Cardiac muscle cell (in vitro differentiated cells and primary cell): ENCODE results near the gene KCNQ1. TPM values are rescaled to one million over a fixed set of nuclear protein-coding genes. Genes with fewer than 3 reads are reported as not detected.

Experiments
- DNase-seq, 2 donors: peaks; one replicate each; pipeline versions ENCODE4 v3.0.0 to v3.0.0-alpha.2; 2010 to 2017; ENCODE audit warnings: low read depth in 1 of 2, low spot score in 1 of 2
- H3K27ac ChIP-seq: fragments of 200-600 bp; sonication (generic); 2 replicates; pipeline ENCODE4 v1.5.1; 2016
- H3K27me3 ChIP-seq: fragments of 200-600 bp; sonication (generic); 2 replicates; pipeline ENCODE4 v1.6.0; 2016; ENCODE audit warnings: control low read depth
- H3K36me3 ChIP-seq: fragments of 200-600 bp; sonication (generic); 2 replicates; pipeline ENCODE4 v1.5.1; 2016; ENCODE audit warnings: control low read depth
- H3K4me1 ChIP-seq: fragments of 200-600 bp; sonication (generic); 2 replicates; pipeline ENCODE4 v1.8.1; 2017; ENCODE audit warnings: low read depth, mild to moderate bottlenecking, mixed run types
- H3K4me3 ChIP-seq: fragments of 200-600 bp; sonication (generic); 2 replicates; pipeline ENCODE4 v1.5.1; 2016; ENCODE audit warnings: mild to moderate bottlenecking
- H3K9me3 ChIP-seq: fragments of 200-600 bp; sonication (generic); 2 replicates; pipeline ENCODE4 v1.5.1; 2017; ENCODE audit warnings: low read depth, mild to moderate bottlenecking, control low read depth
- polyA plus RNA-seq: library from polyadenylated mRNA; unstranded; fragments of >200 nt; fragmentation: Nextera tagmentation; extraction: Ambion mirVana; gene quantifications from 2 replicates; pipeline ENCODE4 v1.2.1, GENCODE V29; 2016
- total RNA-seq: library from RNA; depleted of rRNA; stranded (reverse); fragments of >200 nt; gene quantifications from 2 replicates; pipeline ENCODE4 v1.2.3, GENCODE V29; 2016
- TF ChIP-seq, protein P1 (sequence below): IDR thresholded peaks from 2 replicates; pipeline ENCODE4 v1.5.1; 2012; ENCODE audit warnings: low read depth, mild to moderate bottlenecking, low read length

The KCNQ1 gene
- total and polyA plus RNA-seq, 2 experiments from 2014 or later = 13.9 to 18.6 TPM

GRCh38 chr11:2803186-2804091 lies 358.6 kb downstream of the KCNQ1 start:
- H3K27me3 ChIP-seq = no peaks in the 10 kb centered on the region
- H3K27ac ChIP-seq = no peak overlapping the region
- TF ChIP-seq, protein P1, sequence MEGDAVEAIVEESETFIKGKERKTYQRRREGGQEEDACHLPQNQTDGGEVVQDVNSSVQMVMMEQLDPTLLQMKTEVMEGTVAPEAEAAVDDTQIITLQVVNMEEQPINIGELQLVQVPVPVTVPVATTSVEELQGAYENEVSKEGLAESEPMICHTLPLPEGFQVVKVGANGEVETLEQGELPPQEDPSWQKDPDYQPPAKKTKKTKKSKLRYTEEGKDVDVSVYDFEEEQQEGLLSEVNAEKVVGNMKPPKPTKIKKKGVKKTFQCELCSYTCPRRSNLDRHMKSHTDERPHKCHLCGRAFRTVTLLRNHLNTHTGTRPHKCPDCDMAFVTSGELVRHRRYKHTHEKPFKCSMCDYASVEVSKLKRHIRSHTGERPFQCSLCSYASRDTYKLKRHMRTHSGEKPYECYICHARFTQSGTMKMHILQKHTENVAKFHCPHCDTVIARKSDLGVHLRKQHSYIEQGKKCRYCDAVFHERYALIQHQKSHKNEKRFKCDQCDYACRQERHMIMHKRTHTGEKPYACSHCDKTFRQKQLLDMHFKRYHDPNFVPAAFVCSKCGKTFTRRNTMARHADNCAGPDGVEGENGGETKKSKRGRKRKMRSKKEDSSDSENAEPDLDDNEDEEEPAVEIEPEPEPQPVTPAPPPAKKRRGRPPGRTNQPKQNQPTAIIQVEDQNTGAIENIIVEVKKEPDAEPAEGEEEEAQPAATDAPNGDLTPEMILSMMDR = no peak
- peaks cover 9% of the 10 kb centered on the region for H3K4me1 ChIP-seq
- no peak for DNase-seq
- H3K36me3 ChIP-seq = no peaks in the 10 kb centered on the region
- H3K9me3 ChIP-seq = no peaks in the 10 kb centered on the region
- no peak overlapping the region for H3K4me3 ChIP-seq

DNA sequence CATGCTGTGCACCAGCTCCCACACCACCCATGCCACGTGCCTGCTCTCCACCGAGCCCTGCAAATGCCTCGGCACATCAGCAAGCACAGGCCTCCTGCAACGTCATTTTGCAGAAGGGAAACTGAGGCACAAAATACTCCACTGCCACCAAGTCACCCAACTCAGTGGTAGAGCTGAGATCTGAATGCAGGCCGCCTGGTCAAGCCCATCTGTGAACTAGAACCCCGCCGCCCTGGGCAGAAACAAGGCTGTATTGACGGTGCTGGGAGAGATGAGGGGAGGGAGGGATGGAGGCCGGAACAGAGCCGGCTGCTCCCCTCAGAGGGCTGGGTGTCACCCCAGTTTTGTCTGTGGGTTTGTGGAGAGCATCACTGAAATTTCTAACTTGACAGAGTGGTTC lies 359.4 kb downstream of the KCNQ1 start:
- TF ChIP-seq, protein P1 = no peak
- H3K36me3 ChIP-seq = no peaks in the 10 kb centered on the region
- DNase-seq = no peak
- H3K27me3 ChIP-seq = no peaks in the 10 kb centered on the region
- H3K4me3 ChIP-seq = no peak overlapping the region
- no peak overlapping the region for H3K27ac ChIP-seq
- no peaks in the 10 kb centered on the region for H3K9me3 ChIP-seq
- H3K4me1 ChIP-seq = peaks cover 12% of the 10 kb centered on the region

DNA sequence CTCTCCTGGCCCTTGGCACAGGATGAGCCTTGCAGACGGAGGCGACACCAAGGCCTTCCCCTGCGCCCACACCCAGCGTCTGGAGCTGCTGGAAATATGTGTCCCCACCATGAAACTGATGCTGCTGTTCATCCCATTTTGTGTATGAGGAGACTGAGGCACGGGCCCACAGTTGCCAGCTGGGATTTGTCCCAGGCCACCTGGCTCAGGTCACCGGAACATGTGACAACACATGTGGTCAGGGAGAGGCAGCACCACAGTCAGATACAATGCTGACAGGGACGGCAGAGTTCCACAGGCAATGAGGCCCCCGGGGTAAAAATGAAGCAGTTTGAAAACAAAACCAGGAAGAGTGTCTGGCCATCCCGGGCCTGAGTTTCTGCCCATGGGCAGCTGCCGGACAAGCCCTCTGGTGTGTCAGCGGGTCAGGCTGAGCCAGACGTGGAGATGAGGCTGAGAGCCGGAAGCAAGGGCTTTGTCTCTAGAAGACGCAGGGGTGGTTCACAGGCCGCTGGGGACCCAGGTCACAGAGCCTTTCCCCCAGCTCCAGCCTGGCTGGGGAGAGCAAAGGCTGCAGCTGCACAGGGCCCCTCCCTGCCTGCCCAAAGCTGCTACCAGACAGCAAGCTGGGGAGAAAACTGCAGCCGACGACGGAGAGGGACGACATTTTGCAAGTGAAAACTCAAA lies 360.0 kb downstream of the KCNQ1 start:
- H3K27ac ChIP-seq = no peak overlapping the region
- no peaks in the 10 kb centered on the region for H3K9me3 ChIP-seq
- TF ChIP-seq, protein P1 = no peak
- H3K4me3 ChIP-seq = no peak overlapping the region
- H3K27me3 ChIP-seq = no peaks in the 10 kb centered on the region
- H3K36me3 ChIP-seq = no peaks in the 10 kb centered on the region
- peaks cover 12% of the 10 kb centered on the region for H3K4me1 ChIP-seq
- no peak for DNase-seq

DNA sequence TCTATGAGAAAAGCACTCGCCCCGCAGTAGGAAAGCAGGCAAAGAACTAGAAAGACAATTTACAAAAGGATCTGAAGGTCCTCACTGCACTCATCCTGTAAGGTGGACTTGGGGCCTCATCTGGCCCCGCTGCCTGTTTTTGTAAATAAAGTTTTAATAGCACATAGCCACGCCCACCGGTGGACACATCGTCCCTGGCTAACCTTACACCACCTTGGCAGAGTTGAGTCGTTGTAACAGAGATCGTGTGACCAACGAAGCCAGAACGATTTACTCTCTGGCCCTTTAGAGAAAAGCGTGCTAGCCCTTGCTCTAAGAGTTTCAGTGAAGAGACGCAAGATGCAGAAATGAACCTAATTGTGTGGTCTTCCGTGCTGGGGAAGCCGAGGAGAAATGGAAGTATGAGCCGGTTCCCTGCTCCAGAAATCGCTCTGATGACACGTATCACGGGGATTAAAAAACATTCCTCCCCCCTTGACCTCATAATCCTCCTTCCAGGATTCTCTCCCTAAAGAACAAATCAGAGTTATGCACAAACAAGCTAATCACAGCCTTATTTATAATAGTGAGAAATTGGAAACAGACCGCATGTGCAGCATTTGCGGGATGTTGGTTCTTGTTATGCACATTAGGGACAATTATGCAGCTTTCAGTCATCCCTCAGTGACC lies 360.7 kb downstream of the KCNQ1 start:
- no peak overlapping the region for H3K27ac ChIP-seq
- H3K36me3 ChIP-seq = no peaks in the 10 kb centered on the region
- H3K4me1 ChIP-seq = peaks cover 12% of the 10 kb centered on the region
- no peak for DNase-seq
- H3K27me3 ChIP-seq = no peaks in the 10 kb centered on the region
- no peaks in the 10 kb centered on the region for H3K9me3 ChIP-seq
- no peak overlapping the region for H3K4me3 ChIP-seq
- TF ChIP-seq, protein P1 = no peak

DNA sequence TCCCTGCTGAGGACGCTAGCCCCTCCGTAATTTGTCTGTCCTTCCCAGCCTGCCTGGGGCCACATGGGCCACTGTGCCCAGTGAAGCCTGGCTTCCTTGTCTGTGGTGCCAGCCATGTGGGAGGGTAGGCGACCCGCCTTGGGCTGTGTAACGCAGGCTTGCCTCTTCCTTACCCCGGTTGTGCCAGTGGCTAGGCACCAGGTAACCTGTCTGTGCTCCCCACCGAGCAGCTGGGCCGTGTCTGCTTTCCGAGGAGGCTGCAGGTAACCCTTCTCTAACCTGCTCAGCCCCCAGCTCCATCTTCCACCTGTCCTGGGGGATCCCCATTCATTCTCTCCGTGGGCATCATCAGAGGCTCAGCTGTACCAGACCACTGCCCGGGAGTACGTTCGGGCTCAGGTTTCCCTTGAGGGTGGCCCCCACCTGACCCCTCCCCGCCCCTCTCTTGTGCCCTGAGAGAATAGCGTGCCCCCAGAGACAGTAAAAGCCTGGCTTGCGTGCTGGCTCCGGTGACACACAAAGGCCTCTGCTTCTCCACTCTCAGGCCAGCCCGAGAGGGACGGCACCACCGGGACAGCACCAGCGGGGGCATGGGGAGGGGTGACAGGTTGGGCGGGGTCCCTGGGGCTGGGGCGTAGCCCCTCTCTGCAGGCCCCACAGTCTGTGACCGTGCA lies 361.7 kb downstream of the KCNQ1 start:
- TF ChIP-seq, protein P1 = no peak
- no peaks in the 10 kb centered on the region for H3K27me3 ChIP-seq

More for the DNA sequence above, 361.7 kb downstream of the KCNQ1 start:
- Histone ChIP-seq H3K4me3 (no peak overlapping the region), H3K36me3 (no peaks in the 10 kb centered on the region), H3K4me1 (peaks cover 16% of the 10 kb centered on the region), H3K9me3 (no peaks in the 10 kb centered on the region), H3K27ac (no peak overlapping the region)
- DNase-seq = no peak
